SK-N-MC (cell line): Measurements from ENCODE around the gene RNF213.
"Not testable (repeated sequence)": the region's sequence is repeated elsewhere in the genome, so short reads cannot be mapped to it uniquely, and the experiment has no call there.

ENCODE experiments used
- DNase-seq: peaks from one replicate; pipeline ENCODE4 v3.0.0-alpha.2; 2011; ENCODE audit warnings: low read depth, low spot score
- H3K27ac ChIP-seq: fragments of 200-600 bp; sonication (generic); 2 replicates; pipeline ENCODE4 v1.5.1; 2016; ENCODE audit warnings: mixed run types
- H3K36me3 ChIP-seq: fragments of 200-600 bp; sonication (generic); 2 replicates; pipeline ENCODE4 v1.6.1; 2017; ENCODE audit warnings: antibody characterized with exemption, low read length, mixed read lengths; ENCODE audit not compliant: insufficient read depth
- H3K4me3 ChIP-seq: fragments of 200-600 bp; sonication (generic); 2 replicates; pipeline ENCODE4 v1.5.1; 2016
- H3K9ac ChIP-seq: fragments of 200-600 bp; sonication (generic); 2 replicates; pipeline ENCODE4 v1.8.0; 2017; ENCODE audit warnings: mixed run types, mixed read lengths; ENCODE audit not compliant: insufficient read length
- H3K9me3 ChIP-seq: fragments of 200-600 bp; sonication (generic); 2 replicates; pipeline ENCODE4 v1.6.1; 2017; ENCODE audit warnings: low read depth, mild to moderate bottlenecking, antibody characterized with exemption, low read length, moderate library complexity, mixed read lengths
- EZH2 ChIP-seq: fragments of 200-600 bp; sonication (generic); IDR thresholded peaks from one replicate; pipeline ENCODE4 v1.6.1; 2017; ENCODE audit warnings: antibody characterized with exemption
- FOXP2 ChIP-seq: optimal IDR thresholded peaks from 2 replicates; pipeline ENCODE3; 2011; ENCODE audit warnings: mild to moderate bottlenecking, moderate library complexity; ENCODE audit not compliant: insufficient read depth; ENCODE audit errors: extremely low read length, control extremely low read depth
- POLR2AphosphoS5 ChIP-seq: IDR thresholded peaks from 2 replicates; pipeline ENCODE4 v1.6.1; 2012; ENCODE audit warnings: mild to moderate bottlenecking, low read depth, low read length, borderline replicate concordance

Gene RNF213

DNA sequence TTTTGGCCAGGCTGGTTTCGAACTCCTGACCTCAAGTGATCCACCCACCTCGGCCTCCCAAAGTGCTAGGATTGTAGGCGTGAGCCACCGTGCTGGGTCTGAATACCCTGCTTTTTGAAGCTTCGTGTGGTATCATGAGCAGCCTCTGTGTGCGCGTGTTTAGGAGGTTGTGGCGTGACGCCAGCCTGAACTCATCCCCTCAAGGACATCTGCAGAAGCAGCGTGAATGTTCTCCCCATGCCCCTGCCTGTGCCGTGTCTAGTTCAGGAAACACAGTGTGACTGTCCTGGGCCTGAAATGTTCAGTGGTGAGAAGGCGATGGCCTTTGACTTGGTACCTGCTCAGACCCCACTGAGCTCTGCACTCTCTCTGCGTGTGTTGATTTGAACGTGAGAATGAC is 35.6 kb downstream of the RNF213 start:
- TF ChIP-seq EZH2, result no peak
- no peak for TF ChIP-seq FOXP2
- no peak for TF ChIP-seq POLR2AphosphoS5
- no peak overlapping the region for H3K9ac ChIP-seq
- peaks cover 44% of the 10 kb centered on the region for H3K36me3 ChIP-seq
- H3K9me3 ChIP-seq, result no peaks in the 10 kb centered on the region
- H3K4me3 ChIP-seq, result no peak overlapping the region
- DNase-seq, result no peak
- H3K27ac ChIP-seq, result no peak overlapping the region

GRCh38 chr17:80297996-80298560 is 37.4 kb downstream of the RNF213 start:
- H3K27ac ChIP-seq, result no peak overlapping the region
- no peak overlapping the region for H3K4me3 ChIP-seq
- DNase-seq, result no peak
- no peaks in the 10 kb centered on the region for H3K9me3 ChIP-seq
- no peak overlapping the region for H3K9ac ChIP-seq
- TF ChIP-seq FOXP2, result no peak
- TF ChIP-seq POLR2AphosphoS5, result no peak
- H3K36me3 ChIP-seq, result peaks cover 47% of the 10 kb centered on the region

GRCh38 chr17:80299350-80300100 is 38.9 kb downstream of the RNF213 start:
- H3K4me3 ChIP-seq, H3K27ac ChIP-seq, DNase-seq, H3K9ac ChIP-seq, H3K9me3 ChIP-seq: not testable (repeated sequence)
- peaks cover 54% of the 10 kb centered on the region for H3K36me3 ChIP-seq

DNA sequence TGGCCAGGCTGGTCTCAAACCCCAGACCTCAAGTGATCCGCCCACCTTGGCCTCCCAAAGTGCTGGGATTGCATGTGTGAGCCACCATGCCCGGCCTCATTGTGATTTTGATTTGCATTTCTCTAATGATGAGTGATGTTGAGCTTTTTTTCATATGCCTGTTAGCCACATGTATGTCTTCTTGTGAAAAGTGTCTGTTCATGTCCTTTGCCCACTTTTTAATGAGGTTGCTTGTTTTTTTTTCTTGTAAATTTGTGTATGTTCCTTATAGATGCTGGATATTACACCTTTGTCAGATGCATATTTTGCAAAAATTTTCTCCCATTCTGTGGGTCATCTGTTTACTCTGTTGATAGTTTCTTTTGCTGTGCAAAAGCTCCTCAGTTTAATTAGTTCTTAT is 40.1 kb downstream of the RNF213 start:
- peaks cover 49% of the 10 kb centered on the region for H3K36me3 ChIP-seq
- H3K9ac ChIP-seq, H3K9me3 ChIP-seq, H3K4me3 ChIP-seq, DNase-seq, H3K27ac ChIP-seq: not testable (repeated sequence)

DNA sequence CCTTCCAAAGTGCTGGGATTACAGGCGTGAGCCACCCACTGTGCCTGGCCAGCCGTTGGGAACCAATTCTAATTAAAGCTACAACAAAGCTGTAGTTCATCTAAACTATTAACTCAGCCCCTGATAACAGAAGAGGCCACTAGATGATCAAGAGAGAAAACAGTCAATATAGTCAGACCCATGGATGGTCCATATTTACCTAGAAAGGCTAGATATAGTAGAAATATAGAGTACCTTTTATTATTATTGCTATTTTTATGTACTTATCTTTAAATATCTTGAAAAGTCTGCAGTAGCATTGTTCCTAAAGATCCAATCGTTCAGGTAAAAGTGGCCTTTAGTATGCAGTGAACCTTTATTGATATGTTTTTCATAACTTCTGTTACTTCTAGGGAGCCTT is 43.2 kb downstream of the RNF213 start:
- Histone ChIP-seq H3K9me3 (no peaks in the 10 kb centered on the region), H3K36me3 (peaks cover 48% of the 10 kb centered on the region), H3K4me3 (no peak overlapping the region), H3K9ac (no peak overlapping the region), H3K27ac (no peak overlapping the region)
- TF ChIP-seq FOXP2 (no peak), POLR2AphosphoS5 (no peak), EZH2 (no peak)
- no peak for DNase-seq

DNA sequence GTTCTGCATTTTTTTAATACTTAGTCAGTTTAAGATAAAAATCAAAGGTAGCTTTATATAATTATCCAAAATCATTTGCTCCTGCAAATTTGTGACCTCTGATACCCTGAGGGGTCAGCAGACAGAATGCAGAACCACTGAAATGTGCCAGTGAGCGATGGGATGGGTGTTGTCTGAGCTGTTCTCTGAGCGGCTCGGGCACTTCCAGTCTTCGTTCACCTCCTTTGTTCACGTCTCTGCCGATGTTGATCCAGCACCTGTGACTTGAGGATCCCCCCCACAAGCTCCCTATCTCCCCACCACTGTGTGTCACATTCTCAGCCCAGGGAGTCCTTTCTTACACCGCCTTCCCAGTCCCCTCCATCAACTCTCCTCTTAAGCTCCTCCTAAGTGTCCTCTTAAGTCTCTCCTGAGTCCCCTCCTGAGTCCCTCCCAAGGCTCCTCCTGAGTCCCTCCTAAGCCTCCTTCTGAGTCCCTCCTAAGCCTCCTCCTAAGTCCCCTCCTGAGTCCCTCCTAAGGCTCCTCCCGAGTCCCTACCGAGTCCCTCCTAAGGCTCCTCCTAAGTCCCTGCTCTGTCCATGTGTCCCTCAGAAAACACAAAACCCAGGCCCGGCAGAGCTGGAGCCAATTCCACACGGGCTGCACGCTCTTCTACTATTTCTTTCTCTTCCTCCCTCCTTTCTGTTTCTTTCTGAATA is 47.5 kb downstream of the RNF213 start:
- Histone ChIP-seq H3K4me3 (no peak overlapping the region), H3K9me3 (no peaks in the 10 kb centered on the region), H3K36me3 (peaks cover 23% of the 10 kb centered on the region; the same call in 1 of the 2 replicates), H3K27ac (no peak overlapping the region), H3K9ac (no peak overlapping the region)
- TF ChIP-seq POLR2AphosphoS5 (no peak), FOXP2 (no peak), EZH2 (no peak)
- no peak for DNase-seq

DNA sequence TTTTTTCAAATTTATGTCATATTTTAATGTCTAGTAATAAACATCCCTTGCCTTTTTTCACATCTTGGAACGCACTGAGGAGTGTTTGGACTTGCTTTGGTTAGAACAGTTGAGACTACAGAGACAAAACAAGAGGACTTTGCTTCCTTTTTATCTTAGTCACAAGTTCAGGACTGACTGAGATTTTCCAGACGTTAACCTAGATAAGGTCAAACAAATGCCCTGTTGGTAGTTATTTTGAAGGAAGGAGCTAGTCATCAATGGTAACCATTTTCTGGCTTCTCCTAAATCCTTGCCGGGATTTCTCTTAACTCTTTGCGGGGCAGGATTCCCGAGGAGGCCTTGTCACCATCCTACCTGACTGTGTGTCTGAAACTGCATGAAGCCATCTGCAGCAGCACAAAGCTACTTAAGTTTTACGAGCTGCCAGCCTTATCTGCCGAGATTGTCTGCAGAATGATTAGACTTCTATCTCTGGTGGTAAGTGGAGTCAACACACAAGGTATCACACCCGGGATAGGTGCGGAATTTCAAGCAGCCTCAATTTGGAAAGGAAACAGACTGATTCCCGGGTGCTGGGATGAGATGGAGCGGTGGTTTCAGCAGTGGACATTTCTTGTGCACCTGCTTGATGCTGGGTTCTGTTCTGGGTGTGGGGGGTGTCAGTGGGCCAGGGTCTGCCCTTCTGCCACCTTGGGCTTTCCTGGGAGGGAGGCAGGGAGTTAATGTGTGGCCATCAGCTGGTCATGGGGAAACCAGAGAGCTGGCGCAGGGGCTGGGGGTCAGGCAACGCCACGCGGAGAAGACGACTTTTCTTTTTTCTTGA is 48.3 kb downstream of the RNF213 start:
- Histone ChIP-seq H3K9ac (no peak overlapping the region), H3K4me3 (no peak overlapping the region), H3K36me3 (peaks cover 21% of the 10 kb centered on the region; the same call in 1 of the 2 replicates), H3K9me3 (no peaks in the 10 kb centered on the region), H3K27ac (no peak overlapping the region)
- DNase-seq, result no peak
- no peak for TF ChIP-seq EZH2
- TF ChIP-seq POLR2AphosphoS5, result no peak
- no peak for TF ChIP-seq FOXP2

GRCh38 chr17:80311216-80311827 is 50.7 kb downstream of the RNF213 start:
- Histone ChIP-seq H3K27ac (no peak overlapping the region), H3K9ac (no peak overlapping the region), H3K4me3 (no peak overlapping the region), H3K9me3 (no peaks in the 10 kb centered on the region), H3K36me3 (peaks cover 10% of the 10 kb centered on the region; the same call in 1 of the 2 replicates)
- DNase-seq, result no peak
- TF ChIP-seq POLR2AphosphoS5 (no peak), EZH2 (no peak), FOXP2 (no peak)
